IMR-90 (cell line): ENCODE data around the gene BTN2A1. TPM values are rescaled to one million over a fixed set of nuclear protein-coding genes. Genes with fewer than 3 reads are reported as not detected.

Experiments used
- ATAC-seq: fragments of 200-7000 bp; cut with Tn5 transposase; 2 replicates; pipeline ENCODE4 v1.9.1; 2020; ENCODE audit warnings: low read depth, mild to moderate bottlenecking, moderate library complexity
- BruUV-seq: library from RNA; stranded (reverse); fragments of 400-500 nt; replicated peaks from 2 replicates; lab custom pipeline; 2021; lab: Mats Ljungman, UMichigan
- CTCF ChIA-PET: fragments of 300-600 bp; formaldehyde crosslinking; extraction: SDS; loops from one replicate; lab custom pipeline; 2021; ENCODE audit warnings: antibody characterized with exemption; lab: Yijun Ruan, JAX
- POLR2A ChIA-PET: fragments of 300-600 bp; sonication (Branson Sonifier 250); formaldehyde crosslinking; loops from one replicate; lab custom pipeline; 2022; ENCODE audit warnings: antibody characterized with exemption; ENCODE audit not compliant: unreplicated experiment; lab: Charles Lee
- DNase-seq: peaks from one replicate; pipeline ENCODE4 v3.0.0; 2013
- H2AFZ ChIP-seq: replicated peaks from 2 replicates; pipeline ENCODE3; 2013; ENCODE audit warnings: low read length, mild to moderate bottlenecking; ENCODE audit not compliant: poor library complexity
- H2AK5ac ChIP-seq: 2 replicates; pipeline ENCODE4 v1.6.1; 2013; ENCODE audit warnings: low read depth, low read length, inconsistent platforms
- H2AK9ac ChIP-seq: replicated peaks from 2 replicates; pipeline ENCODE3; 2013; ENCODE audit warnings: mild to moderate bottlenecking, low read depth, low read length, moderate library complexity; ENCODE audit not compliant: poor library complexity
- H2BK120ac ChIP-seq: 2 replicates; pipeline ENCODE4 v1.6.1; 2013; ENCODE audit warnings: low read depth, low read length, inconsistent platforms
- H2BK15ac ChIP-seq: 3 replicates; pipeline ENCODE4 v1.6.1; 2013; ENCODE audit warnings: low read depth, low read length, inconsistent platforms
- H2BK20ac ChIP-seq: 2 replicates; pipeline ENCODE4 v1.6.1; 2013; ENCODE audit warnings: low read depth, mild to moderate bottlenecking, inconsistent platforms, low read length, moderate library complexity
- H2BK5ac ChIP-seq: 2 replicates; pipeline ENCODE4 v1.6.1; 2013; ENCODE audit warnings: mild to moderate bottlenecking, low read depth, low read length, inconsistent platforms; ENCODE audit not compliant: poor library complexity, severe bottlenecking
- H3K14ac ChIP-seq: replicated peaks from 2 replicates; pipeline ENCODE4 v1.6.1; 2013; ENCODE audit warnings: low read depth, low read length, inconsistent platforms
- H3K18ac ChIP-seq: 2 replicates; pipeline ENCODE4 v1.6.1; 2013; ENCODE audit warnings: low read depth, low read length, control low read depth
- H3K23ac ChIP-seq: 2 replicates; pipeline ENCODE4 v1.6.1; 2013; ENCODE audit warnings: low read depth, low read length, inconsistent platforms
- H3K27ac ChIP-seq: 2 replicates; pipeline ENCODE4 v1.5.1; 2013; ENCODE audit warnings: mild to moderate bottlenecking, control low read depth, low read length; ENCODE audit not compliant: insufficient read depth
- H3K27me3 ChIP-seq: 2 replicates; pipeline ENCODE4 v1.6.1; 2013; ENCODE audit warnings: low read length; ENCODE audit not compliant: control insufficient read depth, insufficient read depth
- H3K36me3 ChIP-seq: 2 replicates; pipeline ENCODE4 v1.6.1; 2013; ENCODE audit warnings: low read length, mixed read lengths; ENCODE audit not compliant: control insufficient read depth, insufficient read depth
- H3K4ac ChIP-seq: 2 replicates; pipeline ENCODE4 v1.6.1; 2013; ENCODE audit warnings: low read depth, low read length, inconsistent platforms
- H3K4me1 ChIP-seq: 2 replicates; pipeline ENCODE4 v1.6.1; 2013; ENCODE audit warnings: low read length, mixed read lengths; ENCODE audit not compliant: control insufficient read depth, insufficient read depth
- H3K4me2 ChIP-seq: 2 replicates; pipeline ENCODE4 v1.6.1; 2013; ENCODE audit warnings: low read depth, mild to moderate bottlenecking, control low read depth, low read length, moderate library complexity
- H3K4me3 ChIP-seq: 2 replicates; pipeline ENCODE4 v1.5.1; 2013; ENCODE audit warnings: low read depth, mild to moderate bottlenecking, control low read depth, low read length, moderate library complexity; ENCODE audit not compliant: insufficient read depth
- H3K56ac ChIP-seq: 2 replicates; pipeline ENCODE4 v1.6.1; 2013; ENCODE audit warnings: low read length, inconsistent platforms; ENCODE audit not compliant: insufficient read depth; ENCODE audit errors: extremely low read depth
- H3K79me1 ChIP-seq, 2 experiments: 2 replicates each; pipeline ENCODE4 v1.6.1; 2013; ENCODE audit warnings: low read length in 2 of 2, inconsistent platforms in 1 of 2, low read depth in 1 of 2
- H3K9ac ChIP-seq: 2 replicates; pipeline ENCODE4 v1.6.1; 2013; ENCODE audit warnings: low read depth, low read length, control low read depth
- H3K9me1 ChIP-seq: 2 replicates; pipeline ENCODE4 v1.6.1; 2013; ENCODE audit warnings: low read length, inconsistent platforms; ENCODE audit not compliant: insufficient read depth
- H3K9me3 ChIP-seq: 2 replicates; pipeline ENCODE4 v1.6.1; 2013; ENCODE audit warnings: low read length; ENCODE audit not compliant: control insufficient read depth, insufficient read depth
- H4K20me1 ChIP-seq: 2 replicates; pipeline ENCODE4 v1.6.1; 2013; ENCODE audit warnings: low read length, inconsistent platforms; ENCODE audit not compliant: insufficient read depth
- H4K5ac ChIP-seq: 2 replicates; pipeline ENCODE4 v1.6.1; 2013; ENCODE audit warnings: mild to moderate bottlenecking, low read depth, low read length, control low read depth
- H4K8ac ChIP-seq, 2 experiments: 2 replicates each; pipeline ENCODE4 v1.6.1; 2013; ENCODE audit warnings: low read depth in 2 of 2, low read length in 2 of 2, control low read depth in 1 of 2, inconsistent platforms in 1 of 2
- H4K91ac ChIP-seq: 2 replicates; pipeline ENCODE4 v1.6.1; 2013; ENCODE audit warnings: low read depth, low read length, inconsistent platforms; ENCODE audit not compliant: insufficient read depth
- BHLHE40 ChIP-seq: fragments of 150-350 bp; IDR thresholded peaks from 2 replicates; pipeline ENCODE4 v1.6.1; 2016; ENCODE audit warnings: mild to moderate bottlenecking, low read depth, low read length
- CEBPB ChIP-seq: IDR thresholded peaks from 2 replicates; pipeline ENCODE4 v1.6.1; 2012; ENCODE audit warnings: low read depth, low read length, improper control_type of control experiment
- FOS ChIP-seq: fragments of 150-350 bp; IDR thresholded peaks from 2 replicates; pipeline ENCODE4 v1.6.1; 2016; ENCODE audit warnings: low read depth, low read length
- MAFK ChIP-seq: IDR thresholded peaks from 2 replicates; pipeline ENCODE4 v1.6.1; 2012; ENCODE audit warnings: low read depth, low read length, improper control_type of control experiment
- MAZ ChIP-seq: IDR thresholded peaks from 2 replicates; pipeline ENCODE4 v1.6.1; 2012; ENCODE audit warnings: low read depth, mild to moderate bottlenecking, low read length, improper control_type of control experiment, moderate library complexity, borderline replicate concordance
- NFE2L2 ChIP-seq: fragments of 150-350 bp; IDR thresholded peaks from 2 replicates; pipeline ENCODE4 v1.6.1; 2016; ENCODE audit warnings: low read depth, mild to moderate bottlenecking, low read length
- POLR2A ChIP-seq: IDR thresholded peaks from 2 replicates; pipeline ENCODE4 v1.6.1; 2012; ENCODE audit warnings: mild to moderate bottlenecking, low read depth, low read length
- RAD21 ChIP-seq: IDR thresholded peaks from 2 replicates; pipeline ENCODE4 v1.6.1; 2012; ENCODE audit warnings: low read length, improper control_type of control experiment
- RCOR1 ChIP-seq: IDR thresholded peaks from 2 replicates; pipeline ENCODE4 v1.6.1; 2012; ENCODE audit warnings: mild to moderate bottlenecking, low read length, improper control_type of control experiment; ENCODE audit not compliant: insufficient replicate concordance
- RFX5 ChIP-seq: IDR thresholded peaks from 2 replicates; pipeline ENCODE4 v1.8.0; 2012; ENCODE audit warnings: low read depth, mild to moderate bottlenecking, low read length, moderate library complexity
- SMC3 ChIP-seq: fragments of 150-350 bp; IDR thresholded peaks from 2 replicates; pipeline ENCODE4 v1.6.1; 2016; ENCODE audit warnings: low read depth, mild to moderate bottlenecking, antibody characterized with exemption, low read length, moderate library complexity
- WGBS, 2 experiments: methylation state at CpG; one replicate each; pipeline versions ENCODE4 v1.1.5 to v1.1.7; 2013; ENCODE audit warnings: missing lambda C conversion rate in 2 of 2; ENCODE audit not compliant: insufficient read length in 1 of 2; ENCODE audit errors: extremely low coverage in 2 of 2; 5-methylcytosine and 5-hydroxymethylcytosine counted together
- dilution Hi-C: fragments of 300-500 bp; cut with HindIII; formaldehyde crosslinking; loops from one replicate; pipeline ENCODE4 v1.14.3; 2018; ENCODE audit warnings: low sequenced_read_pairs; ENCODE audit not compliant: unreplicated experiment
- in situ Hi-C: fragments of 300-500 bp; cut with MboI; formaldehyde crosslinking; loops from 3 replicates; pipeline ENCODE4 v1.14.3; 2019; ENCODE audit warnings: low sequenced_read_pairs, inconsistent platforms, mixed read lengths
- intact Hi-C: fragments of 100-400 bp; cut with micrococcal nuclease; formaldehyde crosslinking; loops from 2 replicates; pipeline ENCODE4 v1.10.0; 2022
- polyA plus RNA-seq, 3 experiments: library from polyadenylated mRNA; depleted of rRNA; stranded (reverse); fragments of >200 nt; gene quantifications; 2 replicates each; pipeline ENCODE4 v1.2.3, GENCODE V29; 2012; ENCODE audit warnings: low replicate concordance in 1 of 3
- total RNA-seq: library from RNA; depleted of rRNA; stranded (reverse); fragments of >200 nt; gene quantifications from 2 replicates; pipeline ENCODE4 v1.2.3, GENCODE V29; 2012
- TF ChIP-seq, protein P1 (sequence below): fragments of 150-350 bp; IDR thresholded peaks from 2 replicates; pipeline ENCODE4 v1.6.1; 2016; ENCODE audit warnings: low read depth, mild to moderate bottlenecking, low read length, moderate library complexity, borderline replicate concordance
- TF ChIP-seq, protein P2 (sequence below): conservative IDR thresholded peaks from 2 replicates; pipeline ENCODE4 v1.5.1; 2012; ENCODE audit warnings: mild to moderate bottlenecking, low read depth, low read length, improper control_type of control experiment
- TF ChIP-seq, protein P3 (sequence below): fragments of 150-350 bp; IDR thresholded peaks from 2 replicates; pipeline ENCODE4 v1.6.1; 2017; ENCODE audit warnings: mild to moderate bottlenecking, antibody characterized with exemption, low read length, low read depth

Gene BTN2A1
- total and polyA plus RNA-seq, 2 of the 4 experiments (the other 2 are of a cell fraction), result 13.6 to 40.2 TPM

DNA sequence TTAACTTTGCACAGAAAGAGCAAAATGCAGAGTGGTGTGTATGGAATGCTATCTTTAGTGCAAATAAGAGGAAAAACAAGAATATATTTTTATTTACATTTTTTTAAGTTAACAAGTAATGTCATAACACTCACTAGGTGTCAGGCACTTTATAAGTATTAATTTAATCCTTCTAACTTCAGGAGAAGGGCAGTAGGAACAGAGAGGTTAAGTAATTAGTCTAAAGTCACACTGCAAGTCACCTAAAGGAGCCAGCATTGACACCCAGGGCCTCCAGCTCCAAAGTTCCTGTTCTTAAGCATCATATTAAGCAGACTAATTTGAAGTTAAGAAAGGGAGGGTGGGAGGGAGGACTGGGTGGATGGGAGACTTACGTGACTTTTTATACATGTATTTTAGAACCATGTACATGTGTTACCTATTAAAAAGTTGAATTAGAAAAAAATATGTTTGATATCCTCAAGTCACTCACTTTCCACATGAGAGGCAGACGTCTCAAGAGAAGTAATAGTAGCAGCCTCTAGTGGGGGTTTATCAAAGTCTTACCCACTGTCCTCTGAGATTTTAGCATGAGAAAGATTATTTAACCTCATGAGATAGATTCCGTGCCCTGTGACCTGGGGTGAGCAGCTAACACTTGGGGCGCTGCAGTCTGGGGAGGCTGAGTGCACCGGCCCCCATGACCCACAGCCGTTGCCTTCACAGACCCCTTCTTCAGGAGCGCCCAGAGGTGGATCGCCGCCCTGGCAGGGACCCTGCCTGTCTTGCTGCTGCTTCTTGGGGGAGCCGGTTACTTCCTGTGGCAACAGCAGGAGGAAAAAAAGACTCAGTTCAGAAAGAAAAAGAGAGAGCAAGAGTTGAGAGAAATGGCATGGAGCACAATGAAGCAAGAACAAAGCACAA is 48.7 kb upstream of the BTN2A1 start:
- ChIA-PET POLR2A (no interaction called here), CTCF (no interaction called here)
- Histone ChIP-seq H3K36me3 (peaks cover 20% of the 10 kb centered on the region), H3K9me3 (no peaks in the 10 kb centered on the region), H3K23ac (no peak overlapping the region), H2BK120ac (no peak overlapping the region), H2AK5ac (no peak overlapping the region), H3K4ac (no peak overlapping the region), H3K4me1 (peaks cover 7% of the 10 kb centered on the region), H3K4me3 (no peak overlapping the region), H3K79me1 (peaks cover 0 to under 1% of the 10 kb centered on the region in 2 experiments; a peak in 1 of 4 replicates), H3K9ac (no peak overlapping the region), H2BK5ac (no peak overlapping the region), H4K8ac (no peak overlapping the region), H4K91ac (no peak overlapping the region), H3K18ac (no peak overlapping the region), H3K4me2 (no peak overlapping the region), H2AK9ac (no peak overlapping the region), H3K9me1 (peaks cover 6% of the 10 kb centered on the region; the same call in 1 of the 2 replicates), H4K20me1 (no peaks in the 10 kb centered on the region), H3K14ac (no peak overlapping the region), H3K27me3 (no peaks in the 10 kb centered on the region), H2AFZ (no peak overlapping the region), H4K5ac (no peak overlapping the region), H2BK20ac (no peak overlapping the region), H3K56ac (no peak overlapping the region), H3K27ac (no peak overlapping the region), H2BK15ac (no peak overlapping the region)
- intact Hi-C loops, result no loop called here
- no peak for TF ChIP-seq MAFK
- TF ChIP-seq, protein P1, sequence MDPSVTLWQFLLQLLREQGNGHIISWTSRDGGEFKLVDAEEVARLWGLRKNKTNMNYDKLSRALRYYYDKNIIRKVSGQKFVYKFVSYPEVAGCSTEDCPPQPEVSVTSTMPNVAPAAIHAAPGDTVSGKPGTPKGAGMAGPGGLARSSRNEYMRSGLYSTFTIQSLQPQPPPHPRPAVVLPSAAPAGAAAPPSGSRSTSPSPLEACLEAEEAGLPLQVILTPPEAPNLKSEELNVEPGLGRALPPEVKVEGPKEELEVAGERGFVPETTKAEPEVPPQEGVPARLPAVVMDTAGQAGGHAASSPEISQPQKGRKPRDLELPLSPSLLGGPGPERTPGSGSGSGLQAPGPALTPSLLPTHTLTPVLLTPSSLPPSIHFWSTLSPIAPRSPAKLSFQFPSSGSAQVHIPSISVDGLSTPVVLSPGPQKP, result no peak
- TF ChIP-seq POLR2A, result no peak
- TF ChIP-seq SMC3, result no peak
- TF ChIP-seq RFX5, result no peak
- no peak for TF ChIP-seq NFE2L2
- no peak for TF ChIP-seq BHLHE40
- TF ChIP-seq FOS, result no peak
- TF ChIP-seq, protein P2, sequence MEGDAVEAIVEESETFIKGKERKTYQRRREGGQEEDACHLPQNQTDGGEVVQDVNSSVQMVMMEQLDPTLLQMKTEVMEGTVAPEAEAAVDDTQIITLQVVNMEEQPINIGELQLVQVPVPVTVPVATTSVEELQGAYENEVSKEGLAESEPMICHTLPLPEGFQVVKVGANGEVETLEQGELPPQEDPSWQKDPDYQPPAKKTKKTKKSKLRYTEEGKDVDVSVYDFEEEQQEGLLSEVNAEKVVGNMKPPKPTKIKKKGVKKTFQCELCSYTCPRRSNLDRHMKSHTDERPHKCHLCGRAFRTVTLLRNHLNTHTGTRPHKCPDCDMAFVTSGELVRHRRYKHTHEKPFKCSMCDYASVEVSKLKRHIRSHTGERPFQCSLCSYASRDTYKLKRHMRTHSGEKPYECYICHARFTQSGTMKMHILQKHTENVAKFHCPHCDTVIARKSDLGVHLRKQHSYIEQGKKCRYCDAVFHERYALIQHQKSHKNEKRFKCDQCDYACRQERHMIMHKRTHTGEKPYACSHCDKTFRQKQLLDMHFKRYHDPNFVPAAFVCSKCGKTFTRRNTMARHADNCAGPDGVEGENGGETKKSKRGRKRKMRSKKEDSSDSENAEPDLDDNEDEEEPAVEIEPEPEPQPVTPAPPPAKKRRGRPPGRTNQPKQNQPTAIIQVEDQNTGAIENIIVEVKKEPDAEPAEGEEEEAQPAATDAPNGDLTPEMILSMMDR, result no peak
- no peak for TF ChIP-seq CEBPB
- no peak for TF ChIP-seq RCOR1
- TF ChIP-seq MAZ, result no peak
- TF ChIP-seq, protein P3, sequence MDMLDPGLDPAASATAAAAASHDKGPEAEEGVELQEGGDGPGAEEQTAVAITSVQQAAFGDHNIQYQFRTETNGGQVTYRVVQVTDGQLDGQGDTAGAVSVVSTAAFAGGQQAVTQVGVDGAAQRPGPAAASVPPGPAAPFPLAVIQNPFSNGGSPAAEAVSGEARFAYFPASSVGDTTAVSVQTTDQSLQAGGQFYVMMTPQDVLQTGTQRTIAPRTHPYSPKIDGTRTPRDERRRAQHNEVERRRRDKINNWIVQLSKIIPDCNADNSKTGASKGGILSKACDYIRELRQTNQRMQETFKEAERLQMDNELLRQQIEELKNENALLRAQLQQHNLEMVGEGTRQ, result no peak
- no peak for TF ChIP-seq RAD21
- dilution Hi-C loops, result no loop called here
- ATAC-seq (no peak), DNase-seq (no peak)
- no TSS peak for BruUV-seq
- 60% methylated on average over 4 of the region's 10 CpGs; no CpG with 5 or more reads in 1 of the 2 experiments for WGBS, 2 experiments
- in situ Hi-C loops, result no loop called here
